Neural progenitor cell (in vitro differentiated cells): ENCODE data around the gene SYNGR3. TPM values are rescaled to one million over a fixed set of nuclear protein-coding genes. Genes with fewer than 3 reads are reported as not detected.
"Not testable (repeated sequence)": the region's sequence is repeated elsewhere in the genome, so short reads cannot be mapped to it uniquely, and the experiment has no call there.

Experiments used
- DNase-seq: peaks from one replicate; pipeline ENCODE4 v3.0.0-alpha.2; 2016; ENCODE audit warnings: low spot score
- H2AFZ ChIP-seq: fragments of 200-600 bp; sonication (generic); replicated peaks from 2 replicates; pipeline ENCODE4 v1.6.1; 2016; ENCODE audit warnings: antibody characterized with exemption
- H3F3A ChIP-seq: fragments of 200-600 bp; sonication (generic); 2 replicates; pipeline ENCODE4 v1.6.1; 2016; ENCODE audit warnings: antibody characterized with exemption, low read depth
- H3K27ac ChIP-seq: fragments of 200-600 bp; sonication (generic); 2 replicates; pipeline ENCODE4 v1.5.1; 2016; ENCODE audit warnings: mild to moderate bottlenecking
- H3K27me3 ChIP-seq: fragments of 200-600 bp; sonication (generic); 2 replicates; pipeline ENCODE4 v1.6.1; 2016; ENCODE audit warnings: mild to moderate bottlenecking, moderate library complexity
- H3K36me3 ChIP-seq: fragments of 200-600 bp; sonication (generic); 2 replicates; pipeline ENCODE4 v1.5.1; 2016
- H3K4me1 ChIP-seq: fragments of 200-600 bp; sonication (generic); 2 replicates; pipeline ENCODE4 v1.6.1; 2016; ENCODE audit warnings: mixed run types
- H3K4me2 ChIP-seq: fragments of 200-600 bp; sonication (generic); 2 replicates; pipeline ENCODE4 v1.6.1; 2016
- H3K4me3 ChIP-seq: fragments of 200-600 bp; sonication (generic); 2 replicates; pipeline ENCODE4 v1.5.1; 2016
- H3K79me2 ChIP-seq: fragments of 200-600 bp; sonication (generic); 2 replicates; pipeline ENCODE4 v1.6.1; 2016; ENCODE audit warnings: low read depth
- H3K9ac ChIP-seq: fragments of 200-600 bp; sonication (generic); 2 replicates; pipeline ENCODE4 v1.6.1; 2016
- H3K9me3 ChIP-seq: fragments of 200-600 bp; sonication (generic); 2 replicates; pipeline ENCODE4 v1.5.1; 2016; ENCODE audit warnings: low read depth
- H4K20me1 ChIP-seq: fragments of 200-600 bp; sonication (generic); 2 replicates; pipeline ENCODE4 v1.6.1; 2016; ENCODE audit warnings: low read depth
- H3K27ac Mint-ChIP-seq: 3 replicates; pipeline ENCODE4 v1.8.0; 2021; ENCODE audit warnings: mixed read lengths
- H3K27me3 Mint-ChIP-seq: 2 replicates; pipeline ENCODE4 v1.8.0; 2022; ENCODE audit warnings: low read depth, mild to moderate bottlenecking, inconsistent platforms, moderate library complexity, mixed read lengths; ENCODE audit not compliant: insufficient read depth
- H3K36me3 Mint-ChIP-seq: 3 replicates; pipeline ENCODE4 v1.8.0; 2021; ENCODE audit warnings: mixed read lengths
- H3K4me1 Mint-ChIP-seq: 3 replicates; pipeline ENCODE4 v1.8.0; 2021; ENCODE audit warnings: mixed read lengths
- H3K4me3 Mint-ChIP-seq: 3 replicates; pipeline ENCODE4 v1.8.0; 2021; ENCODE audit warnings: mild to moderate bottlenecking, moderate library complexity, mixed read lengths
- H3K9me3 Mint-ChIP-seq: 3 replicates; pipeline ENCODE4 v1.8.0; 2020; ENCODE audit warnings: mixed read lengths
- EZH2 ChIP-seq: fragments of 200-600 bp; sonication (generic); IDR thresholded peaks from 2 replicates; pipeline ENCODE4 v1.6.1; 2017; ENCODE audit warnings: antibody characterized with exemption, mild to moderate bottlenecking, moderate library complexity
- EZH2phosphoT487 ChIP-seq: fragments of 200-600 bp; sonication (generic); IDR thresholded peaks from 2 replicates; pipeline ENCODE4 v1.6.1; 2017; ENCODE audit warnings: antibody characterized with exemption
- total RNA-seq: library from RNA; depleted of rRNA; stranded (reverse); fragments of >200 nt; gene quantifications from 2 replicates; pipeline ENCODE4 v1.2.3, GENCODE V29; 2015; ENCODE audit warnings: low replicate concordance
- TF ChIP-seq, protein P1 (sequence below): fragments of 200-600 bp; sonication (generic); IDR thresholded peaks from 2 replicates; pipeline ENCODE4 v1.5.1; 2017; ENCODE audit warnings: antibody characterized with exemption, mild to moderate bottlenecking

SYNGR3 gene
- total RNA-seq, 1 donor from 2014 or later, result 4.4 TPM

DNA sequence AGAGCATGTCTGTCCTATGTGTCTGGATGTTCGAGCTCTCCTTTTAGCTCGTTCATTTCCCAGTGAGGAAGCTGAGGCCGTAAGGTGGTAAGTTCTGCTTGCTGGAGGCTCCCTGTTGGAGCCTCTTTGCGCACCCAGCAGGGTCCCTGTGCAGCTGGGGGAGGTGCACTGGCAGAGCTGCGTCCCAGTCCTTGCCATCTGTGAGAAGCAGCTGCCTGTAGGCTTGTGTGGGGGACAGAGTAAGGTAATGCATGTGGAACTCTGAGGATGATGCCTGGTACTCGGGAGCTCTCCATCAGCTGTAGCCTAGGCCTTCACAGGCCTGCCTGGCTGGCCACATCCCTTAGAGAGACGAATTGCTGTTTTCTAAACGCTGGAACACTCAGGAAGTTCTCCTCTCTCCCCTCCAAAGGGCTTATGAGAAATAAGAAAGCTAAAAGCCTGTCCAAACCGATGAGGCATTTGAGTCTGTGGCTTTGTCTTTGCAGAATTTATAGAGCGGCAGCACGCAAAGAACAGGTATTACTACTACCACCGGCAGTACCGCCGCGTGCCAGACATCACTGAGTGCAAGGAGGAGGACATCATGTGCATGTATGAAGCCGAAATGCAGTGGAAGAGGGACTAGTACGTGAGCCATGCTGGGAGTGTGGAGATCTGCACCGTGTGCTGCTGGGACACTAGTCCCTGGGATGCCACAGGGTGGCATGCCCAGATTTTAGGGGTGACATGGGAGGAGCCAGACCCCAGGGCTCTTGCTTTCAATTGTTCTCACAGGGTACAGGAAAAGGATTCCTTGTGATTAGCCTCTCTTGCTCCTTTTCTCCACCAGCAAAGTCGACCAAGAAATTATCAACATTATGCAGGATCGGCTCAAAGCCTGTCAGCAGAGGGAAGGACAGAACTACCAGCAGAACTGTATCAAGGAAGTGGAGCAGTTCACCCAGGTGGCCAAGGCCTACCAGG is 28.8 kb upstream of the SYNGR3 start:
- peak overlapping the region; percentile 76 for H3K4me3 ChIP-seq
- peak overlapping the region; percentile 74 for H3K27ac ChIP-seq
- H3K9me3 ChIP-seq, result no peaks in the 10 kb centered on the region
- peaks cover 44% of the 10 kb centered on the region for H4K20me1 ChIP-seq
- H3K27me3 ChIP-seq, result no peaks in the 10 kb centered on the region
- H3K36me3 Mint-ChIP-seq, result peaks cover 12% of the 10 kb centered on the region
- TF ChIP-seq, protein P1, sequence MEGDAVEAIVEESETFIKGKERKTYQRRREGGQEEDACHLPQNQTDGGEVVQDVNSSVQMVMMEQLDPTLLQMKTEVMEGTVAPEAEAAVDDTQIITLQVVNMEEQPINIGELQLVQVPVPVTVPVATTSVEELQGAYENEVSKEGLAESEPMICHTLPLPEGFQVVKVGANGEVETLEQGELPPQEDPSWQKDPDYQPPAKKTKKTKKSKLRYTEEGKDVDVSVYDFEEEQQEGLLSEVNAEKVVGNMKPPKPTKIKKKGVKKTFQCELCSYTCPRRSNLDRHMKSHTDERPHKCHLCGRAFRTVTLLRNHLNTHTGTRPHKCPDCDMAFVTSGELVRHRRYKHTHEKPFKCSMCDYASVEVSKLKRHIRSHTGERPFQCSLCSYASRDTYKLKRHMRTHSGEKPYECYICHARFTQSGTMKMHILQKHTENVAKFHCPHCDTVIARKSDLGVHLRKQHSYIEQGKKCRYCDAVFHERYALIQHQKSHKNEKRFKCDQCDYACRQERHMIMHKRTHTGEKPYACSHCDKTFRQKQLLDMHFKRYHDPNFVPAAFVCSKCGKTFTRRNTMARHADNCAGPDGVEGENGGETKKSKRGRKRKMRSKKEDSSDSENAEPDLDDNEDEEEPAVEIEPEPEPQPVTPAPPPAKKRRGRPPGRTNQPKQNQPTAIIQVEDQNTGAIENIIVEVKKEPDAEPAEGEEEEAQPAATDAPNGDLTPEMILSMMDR, result no peak
- TF ChIP-seq EZH2 (no peak), EZH2phosphoT487 (no peak)
- peaks cover 47% of the 10 kb centered on the region for H3F3A ChIP-seq
- no peaks in the 10 kb centered on the region for H3K36me3 ChIP-seq
- peak overlapping the region; percentile 84 for H3K4me2 ChIP-seq
- no peak overlapping the region for H3K27ac Mint-ChIP-seq
- DNase-seq, result peak; percentile 37
- peaks cover 34% of the 10 kb centered on the region for H3K4me1 Mint-ChIP-seq
- peaks cover 49% of the 10 kb centered on the region for H3K79me2 ChIP-seq
- no peak overlapping the region for H2AFZ ChIP-seq
- peak overlapping the region; percentile 96 for H3K4me3 Mint-ChIP-seq
- H3K27me3 Mint-ChIP-seq, result no peaks in the 10 kb centered on the region
- H3K9me3 Mint-ChIP-seq, result no peaks in the 10 kb centered on the region
- peaks cover 24% of the 10 kb centered on the region for H3K4me1 ChIP-seq
- H3K9ac ChIP-seq, result no peak overlapping the region

DNA sequence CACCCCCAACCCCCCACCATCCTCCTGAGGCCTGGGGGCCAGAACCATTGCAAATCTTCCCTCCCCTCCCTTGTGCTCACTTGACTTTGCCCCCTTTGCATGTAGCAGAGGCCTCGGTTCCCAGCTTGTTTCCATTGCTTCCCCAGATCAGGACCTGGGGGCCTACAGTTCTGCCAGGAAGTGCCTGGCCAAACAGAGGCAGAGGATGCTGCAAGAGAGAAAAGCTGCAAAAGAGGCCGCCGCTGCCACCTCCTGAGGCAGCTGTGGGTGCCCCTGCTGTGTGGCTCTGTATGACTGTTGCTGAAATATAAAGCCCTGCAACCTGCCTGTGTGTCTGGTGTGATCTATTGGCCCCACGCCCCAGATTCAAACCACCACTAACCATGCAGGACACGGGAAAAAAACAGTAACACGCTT is 28.1 kb upstream of the SYNGR3 start:
- H3K4me1 ChIP-seq, result peaks cover 24% of the 10 kb centered on the region

DNA sequence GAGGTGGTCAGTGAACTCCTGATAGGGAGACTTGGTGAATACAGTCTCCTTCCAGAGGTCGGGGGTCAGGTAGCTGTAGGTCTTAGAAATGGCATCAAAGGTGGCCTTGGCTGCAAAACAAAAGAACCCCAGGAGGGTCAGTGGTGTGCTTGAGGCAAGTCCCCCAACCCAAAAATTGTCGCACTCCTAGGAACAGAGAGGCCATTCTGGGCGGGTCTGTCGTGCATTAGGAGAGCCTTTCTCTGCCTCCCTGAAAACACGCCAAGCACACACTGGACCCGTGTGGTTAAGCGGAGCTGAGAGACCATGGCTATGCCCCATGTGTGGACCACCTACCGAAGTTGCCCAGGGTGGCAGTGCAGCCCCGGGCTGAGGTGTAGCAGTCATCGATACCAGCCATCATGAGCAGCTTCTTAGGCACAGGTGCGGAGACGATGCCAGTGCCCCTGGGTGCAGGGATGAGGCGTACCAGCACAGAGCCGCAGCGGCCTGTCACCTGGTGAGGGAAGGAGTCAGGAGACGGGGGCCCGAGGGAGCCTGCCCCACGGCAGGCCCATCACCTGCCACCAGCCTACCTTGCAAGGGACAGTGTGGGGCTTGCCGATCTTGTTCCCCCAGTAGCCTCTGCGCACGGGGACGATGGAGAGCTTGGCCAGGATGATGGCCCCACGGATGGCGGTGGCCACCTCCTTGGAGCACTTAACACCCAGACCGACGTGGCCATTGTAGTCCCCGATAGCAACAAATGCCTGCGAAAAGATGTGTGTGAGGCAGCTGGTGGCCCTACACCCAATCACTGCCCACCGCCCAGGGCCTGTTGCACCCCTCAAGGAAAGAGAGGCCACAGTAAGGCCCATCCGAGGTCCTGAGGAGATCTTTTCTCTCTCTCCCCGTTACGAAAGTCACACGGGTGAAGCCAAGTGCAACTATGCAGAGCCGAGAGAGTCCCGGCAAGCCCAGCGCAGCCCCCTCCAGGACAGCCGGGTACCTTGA is 27.3 kb upstream of the SYNGR3 start:
- Histone ChIP-seq H3K4me3 (peak overlapping the region; percentile 98), H4K20me1 (peaks cover 44% of the 10 kb centered on the region), H3F3A (peaks cover 47% of the 10 kb centered on the region), H3K4me2 (peak overlapping the region; percentile 96), H3K79me2 (peaks cover 52% of the 10 kb centered on the region), H3K4me1 (peaks cover 24% of the 10 kb centered on the region)
- not testable (repeated sequence) for H3K9me3 Mint-ChIP-seq, H2AFZ ChIP-seq, H3K9ac ChIP-seq, DNase-seq, H3K27me3 Mint-ChIP-seq, H3K27ac ChIP-seq, H3K27ac Mint-ChIP-seq, H3K36me3 ChIP-seq, H3K27me3 ChIP-seq, H3K9me3 ChIP-seq
- peak overlapping the region; percentile 95 for H3K4me3 Mint-ChIP-seq
- H3K36me3 Mint-ChIP-seq, result peaks cover 12% of the 10 kb centered on the region
- peaks cover 34% of the 10 kb centered on the region for H3K4me1 Mint-ChIP-seq

More for the DNA sequence above, 28.1 kb upstream of the SYNGR3 start:
- H2AFZ ChIP-seq, result no peak overlapping the region
- H3K36me3 ChIP-seq, result no peaks in the 10 kb centered on the region
- H3K27ac ChIP-seq, result no peak overlapping the region
- Mint-ChIP-seq H3K9me3 (no peaks in the 10 kb centered on the region), H3K27me3 (no peaks in the 10 kb centered on the region), H3K4me3 (peak overlapping the region; percentile 75), H3K4me1 (peaks cover 34% of the 10 kb centered on the region), H3K27ac (no peak overlapping the region), H3K36me3 (peaks cover 12% of the 10 kb centered on the region)
- H3K4me2 ChIP-seq, result no peak overlapping the region
- peaks cover 52% of the 10 kb centered on the region for H3K79me2 ChIP-seq
- peaks cover 44% of the 10 kb centered on the region for H4K20me1 ChIP-seq
- H3F3A ChIP-seq, result peaks cover 47% of the 10 kb centered on the region
- DNase-seq, result no peak
- H3K9ac ChIP-seq, result no peak overlapping the region
- H3K9me3 ChIP-seq, result no peaks in the 10 kb centered on the region
- no peak overlapping the region for H3K4me3 ChIP-seq
- TF ChIP-seq EZH2phosphoT487 (no peak), EZH2 (no peak)
- TF ChIP-seq, protein P1, result no peak
- H3K27me3 ChIP-seq, result no peaks in the 10 kb centered on the region
